GM19395 (cell line): ENCODE results near the gene UEVLD.

Experiments
- ATAC-seq: cut with Tn5 transposase; IDR thresholded peaks from one replicate; pipeline ENCODE4 v1.9.1; 2021; ENCODE audit warnings: mild to moderate bottlenecking, moderate library complexity; ENCODE audit not compliant: unreplicated experiment

Gene UEVLD

DNA sequence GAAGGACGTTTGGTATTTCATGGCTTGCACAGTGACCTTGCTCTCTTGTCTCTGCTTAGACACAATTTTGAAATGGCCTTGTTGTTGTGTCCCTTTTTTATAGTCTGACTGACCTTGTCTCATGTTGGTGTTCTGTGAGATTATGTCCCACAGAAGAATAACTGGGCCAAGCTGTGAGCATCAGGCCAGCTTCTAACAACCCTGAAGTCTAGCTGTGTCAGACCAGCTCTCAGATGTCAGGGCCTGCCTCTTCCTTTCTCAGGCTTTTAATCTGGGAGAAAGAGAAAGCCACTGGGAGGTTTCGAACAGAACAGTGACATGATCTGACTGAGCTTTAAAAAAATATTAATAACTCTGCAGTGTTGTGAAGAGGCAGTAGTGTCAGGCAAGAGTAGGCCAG lies 2.0 kb upstream of the UEVLD start:
- no peak for ATAC-seq

DNA sequence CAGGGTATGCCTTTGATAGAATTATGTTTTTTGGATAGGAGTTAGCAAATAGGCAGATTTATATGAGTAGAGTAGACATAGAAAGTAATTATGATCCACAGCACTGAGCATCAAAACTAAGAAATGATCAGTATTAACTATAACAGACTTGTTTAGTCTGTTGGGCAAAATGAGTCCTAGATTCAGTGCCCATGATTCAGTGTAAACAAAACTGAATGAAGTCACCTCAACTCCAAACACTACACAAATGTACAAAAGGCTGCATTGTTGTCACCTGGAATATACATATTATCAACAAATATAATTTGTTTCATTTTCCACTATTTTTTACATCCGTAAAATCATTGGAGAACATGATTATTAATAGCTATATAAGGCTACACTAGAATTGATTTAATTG lies 6.7 kb downstream of the UEVLD start:
- ATAC-seq: no peak

DNA sequence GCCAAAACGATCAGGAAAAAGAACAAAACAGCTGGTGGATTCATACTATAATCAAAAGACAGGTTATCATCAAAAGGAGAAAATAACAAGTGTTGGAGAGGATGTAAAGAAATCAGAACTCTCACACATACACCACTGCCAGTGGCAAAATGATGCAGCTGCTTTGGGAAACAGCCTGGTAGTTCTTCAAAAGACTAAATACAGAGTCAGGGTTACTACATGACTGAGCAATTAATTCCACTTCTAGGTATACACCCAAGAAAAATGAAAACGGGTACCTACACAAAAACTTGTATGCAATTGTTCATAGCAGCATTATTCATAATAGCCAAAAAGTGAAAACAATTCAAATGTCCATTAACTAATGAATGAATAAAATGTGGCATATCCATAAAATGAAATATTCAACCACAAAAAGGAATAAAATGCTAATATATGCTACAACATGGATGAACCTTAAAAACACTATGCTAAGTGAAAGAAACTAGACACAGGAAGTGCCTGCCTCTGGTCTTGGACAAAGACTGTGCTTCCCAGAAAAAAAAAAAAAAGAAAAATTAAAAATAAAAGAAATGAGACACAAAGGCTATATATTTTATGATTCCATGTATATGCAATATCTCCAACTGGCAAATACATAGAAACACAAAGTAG lies 8.3 kb downstream of the UEVLD start:
- ATAC-seq: no peak

DNA sequence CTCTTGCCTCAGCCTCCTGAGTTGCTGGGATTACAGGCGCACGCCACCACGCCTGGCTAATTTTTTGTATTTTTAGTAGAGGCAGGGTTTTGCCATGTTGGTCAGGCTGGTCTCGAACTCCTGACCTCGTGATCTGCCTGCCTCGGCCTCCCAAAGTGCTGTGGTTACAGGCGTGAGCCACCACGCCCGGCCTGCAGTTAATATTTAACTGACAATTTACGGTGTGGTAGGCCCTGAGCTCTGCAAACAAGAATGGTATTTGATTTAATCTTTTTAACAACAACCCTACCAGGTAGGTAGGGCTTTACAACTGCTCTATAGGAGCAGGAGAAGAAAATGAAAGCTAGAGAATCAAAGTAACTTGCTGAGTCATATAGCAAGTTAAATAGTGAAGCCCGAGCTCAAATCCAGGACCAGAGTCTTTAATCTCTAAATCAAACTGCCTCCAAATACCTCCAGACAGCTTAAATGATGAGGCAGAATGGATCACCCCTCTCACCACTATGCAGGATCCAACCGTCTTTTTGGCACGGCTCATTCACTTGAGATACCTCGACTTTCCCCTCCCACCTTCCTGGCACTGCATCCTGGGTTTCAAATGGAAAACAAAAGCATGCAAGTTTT lies 9.4 kb downstream of the UEVLD start:
- peak; percentile 89 for ATAC-seq

DNA sequence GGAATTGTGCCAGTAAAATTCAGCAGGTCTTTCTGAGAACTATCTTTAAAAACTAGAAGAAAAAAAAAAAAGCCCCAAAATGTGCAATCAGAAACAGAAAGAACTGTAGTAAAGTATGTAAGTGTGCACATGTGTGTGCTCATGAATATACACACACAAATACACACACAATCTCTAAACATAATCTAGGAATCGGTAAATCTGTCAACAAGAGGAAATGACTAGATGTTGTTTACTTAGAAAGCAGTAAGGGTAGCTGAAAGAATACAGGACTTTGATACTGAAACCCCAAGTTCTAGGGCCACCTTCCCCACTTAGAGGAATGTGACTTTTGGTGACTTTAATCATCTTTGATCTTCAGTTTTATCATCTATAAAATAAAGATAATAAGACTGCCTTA lies 13.2 kb downstream of the UEVLD start:
- ATAC-seq: no peak

DNA sequence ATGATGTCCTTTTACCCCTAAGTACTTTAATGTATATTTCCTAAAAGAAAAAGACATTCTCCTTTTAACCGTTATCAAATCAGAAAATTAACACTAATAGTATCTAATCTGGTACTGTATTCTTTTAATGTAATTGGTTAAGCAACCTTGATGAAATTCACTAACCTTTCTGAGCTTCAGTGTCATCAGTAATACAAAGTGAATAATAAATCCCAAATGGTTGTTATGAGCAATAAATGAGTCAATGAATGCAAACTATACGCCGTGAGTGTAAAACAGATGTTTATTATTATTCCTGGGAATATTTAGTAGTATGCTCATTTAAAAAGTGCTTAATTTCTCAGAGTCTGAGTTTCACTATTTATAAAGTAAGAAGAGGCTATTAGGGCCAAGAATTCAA lies 21.5 kb downstream of the UEVLD start:
- no peak for ATAC-seq

DNA sequence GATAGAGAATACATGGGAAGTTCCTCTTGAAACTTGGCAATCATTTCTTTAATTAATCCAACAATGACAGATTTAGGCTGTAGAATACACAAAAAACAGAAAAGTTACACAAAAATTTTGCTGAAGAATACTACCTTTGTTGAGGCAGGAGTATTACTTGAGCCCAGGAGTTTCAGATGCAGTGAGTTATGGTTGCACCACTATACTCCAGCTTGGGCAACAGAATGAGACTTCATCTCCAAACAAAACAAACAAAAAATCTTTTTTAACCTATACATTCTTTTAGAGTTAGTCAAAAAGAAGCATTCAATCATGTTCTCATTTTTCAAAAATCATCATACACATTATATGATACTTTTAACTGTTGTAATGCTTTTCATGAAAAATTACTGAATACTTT lies 22.1 kb downstream of the UEVLD start:
- no peak for ATAC-seq

DNA sequence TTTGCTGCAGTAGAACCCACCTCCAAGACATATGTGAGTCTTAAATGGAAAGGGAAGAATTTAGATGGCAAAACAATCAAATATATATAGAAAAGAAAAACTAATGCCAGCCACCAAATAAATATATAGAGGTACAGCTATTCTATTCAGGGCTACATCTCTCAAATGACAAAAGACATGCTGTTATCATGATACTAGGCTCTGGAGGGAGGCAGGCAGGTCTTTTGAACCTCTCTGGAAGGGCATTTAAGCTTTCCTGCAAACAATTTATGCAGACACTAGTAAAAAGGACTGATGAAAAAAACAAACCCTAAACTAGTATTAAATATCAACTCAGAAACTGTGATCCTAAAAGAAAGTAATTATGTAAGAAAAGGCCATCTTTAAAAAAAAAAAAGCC lies 24.4 kb downstream of the UEVLD start:
- no peak for ATAC-seq

DNA sequence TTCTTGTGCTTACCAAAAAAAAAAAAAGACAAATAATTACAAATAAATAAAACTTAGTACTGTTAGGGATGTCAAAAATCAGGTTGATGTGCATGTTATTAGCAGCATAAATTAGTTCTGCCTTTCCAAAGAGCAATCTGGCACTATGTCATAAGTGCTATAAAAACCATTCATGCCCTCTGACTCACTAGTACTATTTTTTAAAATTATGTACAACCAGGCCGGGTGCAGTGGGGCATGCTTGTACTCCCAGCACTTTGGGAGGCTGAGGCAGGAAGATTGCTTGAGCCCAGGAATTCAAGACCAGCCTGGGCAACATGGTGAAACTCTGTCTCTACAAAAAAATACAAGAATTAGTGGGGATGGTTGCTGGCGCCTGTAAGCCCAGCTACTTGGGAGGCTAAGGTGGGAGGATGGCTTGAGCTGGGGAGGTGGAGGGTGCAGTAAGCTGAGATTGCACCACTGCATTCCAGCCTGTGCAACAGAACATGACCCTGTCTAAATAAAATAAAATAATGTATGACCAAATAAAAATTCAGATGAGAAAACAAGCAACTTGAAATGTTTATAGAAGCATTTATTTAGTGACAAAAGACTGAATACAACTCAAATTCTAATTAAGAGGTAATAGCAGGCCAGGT lies 25.3 kb downstream of the UEVLD start:
- no peak for ATAC-seq

DNA sequence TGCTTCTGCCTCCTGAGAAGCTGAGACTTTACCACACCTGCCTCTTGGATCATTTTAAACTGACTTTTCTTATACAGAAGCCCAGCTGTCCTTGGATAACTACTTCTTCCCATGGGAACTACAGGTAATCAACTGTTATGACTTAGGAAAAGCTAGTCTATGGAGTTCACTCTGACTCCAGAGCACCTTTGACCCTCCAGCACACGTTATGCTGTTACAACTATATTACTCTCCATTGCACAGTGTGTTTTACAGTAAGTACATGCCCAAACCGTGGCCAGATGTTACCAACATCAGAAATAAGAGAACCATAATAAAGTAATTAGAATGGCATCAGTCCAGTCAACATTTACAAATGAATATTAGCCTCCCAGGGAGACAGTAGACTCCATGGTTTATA lies 40.5 kb downstream of the UEVLD start:
- ATAC-seq: no peak

DNA sequence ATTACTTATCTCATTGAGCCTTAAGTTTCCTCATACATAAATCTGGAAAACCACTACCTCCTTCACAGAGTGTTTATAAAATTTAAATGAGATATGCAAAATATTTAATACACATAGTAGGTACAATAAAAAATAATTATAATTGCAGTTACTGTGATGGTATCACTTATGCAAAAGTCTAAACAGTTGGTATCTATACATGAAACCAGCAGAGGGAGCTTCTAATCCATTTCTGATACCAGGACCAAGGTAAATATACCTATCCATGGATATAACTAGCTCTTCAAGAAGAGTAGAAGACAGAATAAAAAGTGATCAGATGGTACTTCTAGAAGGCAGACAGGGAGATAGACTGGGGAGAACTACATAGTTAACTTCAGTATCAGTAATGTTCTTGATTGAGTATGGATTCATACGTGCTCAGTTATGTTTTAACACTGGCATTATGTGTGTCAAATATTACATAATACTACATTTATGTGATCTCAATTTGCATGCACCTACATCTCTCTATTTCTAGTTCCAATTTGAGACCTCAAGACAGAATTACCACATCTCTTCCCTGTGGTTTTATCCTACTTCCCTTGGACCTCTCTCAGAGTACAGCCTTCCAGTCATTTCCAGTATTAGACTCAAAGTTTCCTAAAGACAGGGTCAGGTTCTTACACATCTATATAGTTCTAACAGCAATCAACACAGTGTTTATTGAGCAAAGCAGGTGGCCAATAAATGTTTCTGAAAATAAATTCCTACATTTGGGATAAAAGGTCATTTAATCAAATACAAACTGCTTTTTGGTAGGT lies 48.1 kb downstream of the UEVLD start:
- peak; percentile 56 for ATAC-seq

DNA sequence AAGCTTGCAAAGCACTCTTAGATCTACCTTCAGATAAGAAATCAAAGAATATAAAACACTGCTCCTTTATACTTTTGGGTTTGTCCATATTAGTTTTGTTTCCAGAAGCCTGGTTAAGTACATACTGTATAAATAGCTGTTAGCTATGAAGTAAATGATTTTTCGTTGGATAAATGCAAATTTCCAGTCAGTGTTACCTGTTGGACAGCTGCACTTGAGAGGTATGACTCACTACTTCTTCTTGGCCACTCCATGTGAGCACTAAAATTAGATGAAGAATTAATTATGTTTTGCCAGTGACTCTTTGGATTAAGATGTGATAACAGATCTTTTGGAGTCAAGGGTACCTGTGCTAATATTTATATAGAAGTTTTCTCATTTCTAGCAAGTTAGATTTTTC lies 52.3 kb downstream of the UEVLD start:
- no peak for ATAC-seq

DNA sequence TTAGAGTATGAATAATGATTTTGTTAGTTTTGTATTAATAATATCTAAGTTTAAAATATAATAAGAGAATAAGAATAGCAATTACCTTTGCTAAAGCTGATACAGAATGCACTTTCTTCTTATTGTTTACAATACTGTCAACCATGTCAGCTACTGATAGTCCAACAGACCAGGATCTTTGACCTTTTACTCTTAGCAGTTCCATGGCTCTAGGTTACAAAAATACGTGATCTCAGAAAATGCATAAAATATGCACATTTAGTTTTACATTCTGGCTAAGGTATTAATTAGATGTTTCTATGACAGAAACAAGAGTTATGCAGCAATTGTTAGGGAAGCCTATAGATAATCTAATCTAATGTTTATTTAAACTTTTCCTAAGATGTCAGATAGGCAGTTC lies 54.3 kb downstream of the UEVLD start:
- ATAC-seq: no peak

DNA sequence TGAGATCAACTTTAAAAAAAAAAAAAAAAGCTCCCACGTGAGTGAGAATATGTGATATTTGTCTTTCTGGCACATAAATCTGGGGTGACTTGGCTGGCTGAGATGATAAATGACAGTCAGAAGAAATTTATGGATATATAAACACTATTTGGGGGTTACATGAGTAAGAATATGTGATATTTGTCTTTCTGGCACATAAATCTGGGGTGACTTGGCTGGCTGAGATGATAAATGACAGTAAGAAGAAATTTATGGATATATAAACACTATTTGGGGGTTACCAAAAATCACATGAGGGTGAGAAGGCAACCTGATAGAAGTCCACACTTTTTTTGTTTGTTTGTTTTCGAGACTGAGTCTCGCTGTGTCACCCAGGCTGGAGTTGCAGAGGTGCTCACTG lies 55.2 kb downstream of the UEVLD start:
- ATAC-seq: no peak

DNA sequence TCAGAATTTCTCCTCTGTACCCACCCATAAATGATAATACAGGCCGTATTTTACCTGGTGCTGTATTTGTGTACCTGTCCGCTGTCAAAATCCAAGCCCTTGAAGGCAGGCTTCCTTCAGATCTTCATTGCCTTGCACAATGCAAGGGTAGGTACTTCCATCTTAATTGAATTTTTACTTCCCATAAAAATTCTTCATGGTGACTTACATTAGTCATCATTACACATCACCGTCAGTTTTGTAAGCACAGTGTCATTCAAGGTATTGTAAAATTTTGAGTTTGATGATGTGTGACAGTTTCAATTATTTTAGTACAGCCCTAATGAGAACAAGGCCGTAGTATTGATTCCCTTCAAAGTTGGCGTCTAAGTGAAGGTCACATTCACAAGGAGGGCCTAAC lies 61.0 kb downstream of the UEVLD start:
- ATAC-seq: no peak

DNA sequence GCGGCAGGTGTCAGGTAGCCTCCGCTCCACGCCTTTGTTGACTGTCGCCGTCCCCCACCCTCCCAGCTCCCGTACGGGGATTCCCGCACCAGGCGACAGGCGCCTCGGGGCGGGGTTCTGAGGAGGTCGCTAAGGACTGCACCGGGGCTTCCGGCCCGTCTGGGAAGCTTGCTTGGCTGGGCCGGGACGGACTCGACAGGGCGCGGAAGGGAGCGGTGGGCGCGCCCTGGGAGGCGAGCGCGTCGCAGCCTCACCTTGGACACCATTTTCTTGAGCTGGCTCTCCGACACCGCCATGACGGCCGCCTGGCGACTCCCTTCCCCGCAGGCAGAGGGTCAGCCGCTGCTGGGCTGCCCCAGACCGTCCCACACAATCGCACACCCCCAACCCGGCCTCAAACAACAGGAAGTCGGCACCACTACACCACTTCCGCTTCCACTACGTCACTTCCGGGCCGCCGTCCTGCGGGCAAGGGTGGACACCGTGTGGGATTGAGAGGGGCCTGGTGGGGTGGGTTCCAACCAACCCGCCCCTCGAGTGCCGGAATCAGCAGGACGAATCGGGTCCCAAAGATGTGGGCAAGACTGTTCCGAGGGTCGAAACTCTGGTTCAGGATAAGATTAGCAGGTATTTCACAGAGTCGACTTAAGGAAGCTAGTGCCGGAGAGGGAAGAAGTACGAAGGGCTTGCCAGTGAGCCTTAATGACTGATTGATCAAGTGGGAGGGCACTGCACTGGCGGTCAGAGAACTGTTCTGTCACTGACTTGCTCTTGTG lies 61.8 kb downstream of the UEVLD start, which contains the start of gene TSG101:
Gene TSG101, minus strand, starts transcription at position 422 of the 776 bp plus-strand sequence. Its CDS starts 126 bp downstream, at position 296.
- ATAC-seq: peak; percentile 97

DNA sequence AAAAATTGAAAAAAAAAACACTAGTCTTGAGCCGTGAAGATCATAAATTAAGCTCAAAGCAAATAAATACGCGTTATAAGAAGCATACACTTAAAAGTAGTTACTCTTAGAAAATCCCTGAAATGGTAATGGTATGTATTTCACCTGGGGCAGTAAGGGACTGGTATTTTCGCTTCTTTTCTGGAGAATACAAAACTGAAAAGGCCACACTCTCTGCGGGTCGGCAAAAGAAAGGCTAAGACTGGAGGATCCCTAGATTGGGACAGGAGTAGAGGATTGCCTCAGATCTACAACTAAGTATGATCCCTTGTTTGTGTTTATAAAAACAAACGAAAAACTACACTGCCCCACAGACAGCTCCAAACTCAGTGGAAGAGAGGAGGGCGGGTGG lies 62.4 kb downstream of the UEVLD start:
- ATAC-seq: no peak

DNA sequence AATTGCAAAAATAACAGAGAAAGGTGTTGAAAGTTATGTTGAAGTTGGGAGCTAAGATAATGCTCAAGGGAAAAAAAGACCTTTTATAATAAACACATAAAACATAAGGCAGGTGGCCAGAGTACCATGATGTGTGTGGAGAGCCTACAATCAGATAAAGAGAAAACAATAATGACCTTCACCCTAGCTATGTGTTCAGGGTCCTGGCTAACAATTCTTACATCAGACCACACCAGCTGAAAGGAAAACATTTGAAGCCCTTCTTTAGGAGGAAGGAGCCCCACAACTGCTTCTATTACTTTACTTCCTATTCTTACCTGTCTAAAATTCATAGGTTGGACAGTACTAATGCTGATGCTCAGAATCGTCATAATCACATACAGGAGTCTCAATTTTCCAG lies 64.3 kb downstream of the UEVLD start:
- ATAC-seq: no peak

DNA sequence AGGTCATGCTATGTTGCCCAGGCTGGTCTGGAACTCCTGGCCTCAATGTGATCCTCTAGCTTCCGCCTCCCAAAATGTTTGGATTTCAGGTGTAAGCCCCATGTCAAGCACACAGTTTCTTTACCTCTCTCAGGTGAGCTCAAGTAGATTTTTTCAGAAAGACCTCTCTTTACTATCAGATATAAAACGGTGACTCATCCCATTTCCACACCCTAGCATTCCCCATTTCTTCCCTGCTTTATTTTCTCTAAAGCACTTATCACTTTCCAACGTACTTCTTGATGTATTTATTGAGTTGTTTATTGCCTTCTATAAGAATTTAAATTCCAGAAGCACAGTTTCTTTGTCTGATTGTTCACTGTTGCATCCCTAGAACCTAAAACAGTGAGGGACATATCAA lies 65.5 kb downstream of the UEVLD start:
- no peak for ATAC-seq

DNA sequence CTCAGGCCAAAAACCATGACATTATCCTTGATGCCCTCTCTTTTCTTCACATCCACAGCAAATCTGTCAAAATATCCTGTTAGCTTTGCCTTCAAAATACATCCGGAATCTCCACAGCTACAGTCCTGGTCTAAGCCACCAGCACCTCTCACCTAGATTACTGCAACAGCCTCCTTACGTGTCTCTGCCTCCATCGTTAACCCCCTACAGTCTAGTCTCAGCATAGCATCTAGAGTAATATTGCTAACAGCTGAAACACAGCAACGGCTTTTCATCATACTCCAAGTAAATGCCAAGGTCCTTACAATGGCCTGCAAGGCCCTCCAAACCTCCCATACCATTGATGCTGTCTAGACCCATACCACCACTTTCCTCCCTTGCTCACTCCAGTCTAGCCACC lies 66.1 kb downstream of the UEVLD start:
- no peak for ATAC-seq

DNA sequence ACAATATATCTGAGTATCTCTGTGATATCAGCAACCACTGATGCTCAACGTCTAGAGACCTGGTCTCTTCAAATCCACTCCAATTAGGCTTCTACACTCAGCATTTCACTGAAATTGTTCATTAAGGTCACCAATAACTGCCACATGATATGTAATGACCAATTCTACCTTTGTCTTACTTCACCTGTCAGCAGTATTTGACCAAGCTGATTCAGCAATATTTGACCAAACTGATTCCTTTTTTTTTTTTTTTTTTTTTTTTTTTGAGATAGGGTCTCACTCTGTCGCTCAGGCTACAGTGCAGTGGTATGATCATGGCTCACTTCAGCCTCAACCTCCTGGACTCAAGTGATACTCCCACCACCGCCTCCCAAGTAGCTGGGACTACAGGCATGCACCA lies 67.4 kb downstream of the UEVLD start:
- ATAC-seq: no peak
